ENCODE measurements around the gene KCTD11. TPM values are rescaled to one million over a fixed set of nuclear protein-coding genes. Genes with fewer than 3 reads are reported as not detected.
A peak's percentile ranks its signal among the peaks of the same experiment; 100 is the strongest.

The KCTD11 gene
- total and polyA plus RNA-seq, 8 donors: 3.4 to 7.2 (median 5.3) TPM

- no peak overlapping the region for H3K27ac ChIP-seq
- no peaks in the 10 kb centered on the region for H3K9me3 ChIP-seq
- ATAC-seq: no peak
- no peak for FAIRE-seq
- no peak overlapping the region for H3K4me3 ChIP-seq
- intact Hi-C loops (cut with DNase I): loop anchor here in 1 of 3 donors (5.0 kb wide), 1 partner anchor 70 kb away; no protein-coding TSS in a partner anchor
- DNase-seq: peak in 1 of 6 donors; percentile 46
- H3K36me3 ChIP-seq: no peaks in the 10 kb centered on the region
- no peaks in the 10 kb centered on the region for H3K27me3 ChIP-seq
- WGBS, 2 donors: 46 to 56% methylated on average over 18 of the region's 18 CpGs
- no peak for TF ChIP-seq CTCF (IDR thresholded peaks at IDR 0.05)
- peaks cover 0 to 9% (median 7%) of the 10 kb centered on the region in 3 donors for H3K4me1 ChIP-seq
Measured at GRCh38 chr17:7346761-7347614, 5.0 kb upstream of the KCTD11 start.

GRCh38 chr17:7347630-7348477, 4.1 kb upstream of the KCTD11 start:
- Histone ChIP-seq H3K4me1 (peaks cover 4 to 13% (median 7%) of the 10 kb centered on the region in 3 donors), H3K4me3 (no peak overlapping the region), H3K36me3 (no peaks in the 10 kb centered on the region), H3K27me3 (no peaks in the 10 kb centered on the region), H3K9me3 (no peaks in the 10 kb centered on the region), H3K27ac (no peak overlapping the region)
- FAIRE-seq (no peak), DNase-seq (no peak), ATAC-seq (no peak)
- no peak for TF ChIP-seq CTCF (IDR thresholded peaks at IDR 0.05)
- WGBS, 2 donors: 47 to 55% methylated on average over 17 to 19 of the region's 19 CpGs
- intact Hi-C loops (cut with DNase I): loop anchor here in 1 of 3 donors (5.0 kb wide), 1 partner anchor 71 kb away; no protein-coding TSS in a partner anchor

- Histone ChIP-seq H3K36me3 (no peaks in the 10 kb centered on the region), H3K27ac (no peak overlapping the region), H3K4me1 (peaks cover 7 to 21% (median 8%) of the 10 kb centered on the region in 3 donors), H3K27me3 (no peaks in the 10 kb centered on the region), H3K4me3 (no peak overlapping the region), H3K9me3 (no peaks in the 10 kb centered on the region)
- ATAC-seq (no peak), DNase-seq (peak in 3 of 6 donors; percentile 43 to 83 (median 63)), FAIRE-seq (no peak)
- TF ChIP-seq CTCF (IDR thresholded peaks at IDR 0.05): no peak
- intact Hi-C loops (cut with DNase I): loop anchor here in 1 of 3 donors (5.0 kb wide), 1 partner anchor 71 kb away; no protein-coding TSS in a partner anchor
- WGBS, 2 donors: 54 to 55% methylated on average over 19 of the region's 19 CpGs
Measured at GRCh38 chr17:7348478-7349242, 3.3 kb upstream of the KCTD11 start.

GRCh38 chr17:7352503-7352889, 534 bp downstream of the KCTD11 start:
- peak in 3 of 4 donors; percentile 11 to 39 (median 27) for TF ChIP-seq CTCF (IDR thresholded peaks at IDR 0.05)
- H3K9me3 ChIP-seq: no peaks in the 10 kb centered on the region
- intact Hi-C loops (cut with DNase I): loop anchor here in 2 of 3 donors (10.0 kb wide), 3 partner anchors 82 to 232 kb away; partner anchors contain the start of genes FGF11 (in 2 of the 2), TMEM102 (in 2 of the 2), MPDU1 (in 1 of the 2) and TNFSF13 (in 1 of the 2)
- H3K4me3 ChIP-seq: peak overlapping the region; percentile 82 to 94 (median 88)
- no peak for DNase-seq
- ATAC-seq: no peak
- no peaks in the 10 kb centered on the region for H3K27me3 ChIP-seq
- no peaks in the 10 kb centered on the region for H3K36me3 ChIP-seq
- peaks cover 7 to 21% (median 8%) of the 10 kb centered on the region in 3 donors for H3K4me1 ChIP-seq
- WGBS, 2 donors: 17% methylated on average over 10 of the region's 10 CpGs
- no peak for FAIRE-seq
- peak overlapping the region; percentile 95 to 99 (median 98) for H3K27ac ChIP-seq
